ENCODE measurements around the gene NEK10.

The NEK10 gene

GRCh38 chr3:27094721-27095120, 274.5 kb downstream of the NEK10 start:
- no peak for DNase-seq

DNA sequence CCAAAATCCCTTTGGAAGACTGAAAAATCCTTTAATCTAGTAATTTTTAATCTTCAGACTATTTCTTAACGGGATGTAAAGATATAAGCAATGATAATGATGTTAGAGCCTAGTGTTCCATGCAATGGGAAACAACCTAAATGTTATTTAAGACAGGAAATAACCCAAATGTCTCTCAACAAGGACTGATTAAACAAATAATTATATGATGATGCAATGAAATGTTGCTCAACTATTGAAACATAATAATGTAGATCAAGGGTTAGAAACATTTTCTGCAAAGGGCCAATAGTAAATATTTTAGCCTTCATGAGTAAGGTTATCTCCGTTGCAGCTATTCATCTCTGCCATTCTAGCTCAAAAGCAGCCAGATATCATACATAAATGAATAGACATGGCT, 275.4 kb downstream of the NEK10 start:
- peak; percentile 20 for DNase-seq

- DNase-seq: no peak
These were observed 278.7 kb downstream of the NEK10 start for GRCh38 chr3:27090275-27091041.

DNA sequence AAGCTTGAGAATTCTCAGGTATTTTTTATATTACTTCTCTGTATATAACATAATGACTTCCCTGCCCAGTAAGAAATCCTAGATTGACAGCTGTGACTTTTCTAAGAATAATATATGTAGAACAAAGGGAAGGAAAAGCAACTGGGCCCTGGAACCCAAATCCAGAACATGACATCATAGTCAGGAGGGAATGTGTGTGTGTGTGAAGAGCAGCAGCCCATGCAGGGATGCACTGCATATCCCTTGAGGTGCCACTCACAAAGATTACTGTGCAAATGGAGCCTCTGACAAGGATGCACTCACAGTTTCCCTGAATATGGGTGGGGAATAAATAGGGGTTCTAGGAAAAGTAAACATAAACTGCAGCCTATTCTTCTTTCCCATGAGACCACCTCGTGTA, 279.5 kb downstream of the NEK10 start:
- no peak for DNase-seq

GRCh38 chr3:27089068-27089467, 280.1 kb downstream of the NEK10 start:
- no peak for DNase-seq

GRCh38 chr3:27085829-27086730, 283.1 kb downstream of the NEK10 start:
- DNase-seq: no peak

DNA sequence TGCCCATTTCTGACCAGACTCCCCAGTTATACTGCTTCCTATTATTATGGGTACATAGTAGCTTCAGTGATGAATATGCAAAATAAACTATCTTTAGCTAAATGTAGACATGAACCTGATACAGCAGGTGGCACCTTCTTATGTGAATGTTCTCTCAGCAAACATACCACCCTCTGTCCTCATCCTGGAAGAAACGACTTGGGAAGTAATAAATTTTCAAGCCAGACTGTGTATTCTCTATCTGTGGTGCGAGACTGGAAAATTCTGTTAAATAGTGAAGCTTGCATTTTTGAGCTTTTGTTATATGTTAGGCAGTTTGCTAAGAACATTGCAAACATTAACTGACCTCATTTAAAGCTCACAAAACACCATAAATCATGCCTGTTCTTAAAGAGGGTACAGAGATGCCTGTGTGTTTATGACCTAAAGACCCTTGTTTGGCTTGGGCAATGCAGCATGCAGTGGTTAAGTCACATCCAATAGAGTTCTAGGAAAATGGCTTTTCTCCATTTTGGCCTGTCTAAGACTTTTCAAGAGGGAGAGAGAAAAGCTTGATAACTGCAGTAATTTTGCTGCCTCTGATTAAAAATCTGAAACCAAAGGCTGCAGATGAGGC, 287.1 kb downstream of the NEK10 start:
- DNase-seq: no peak

- DNase-seq: no peak
These were observed 287.6 kb downstream of the NEK10 start for GRCh38 chr3:27081566-27081965.

DNA sequence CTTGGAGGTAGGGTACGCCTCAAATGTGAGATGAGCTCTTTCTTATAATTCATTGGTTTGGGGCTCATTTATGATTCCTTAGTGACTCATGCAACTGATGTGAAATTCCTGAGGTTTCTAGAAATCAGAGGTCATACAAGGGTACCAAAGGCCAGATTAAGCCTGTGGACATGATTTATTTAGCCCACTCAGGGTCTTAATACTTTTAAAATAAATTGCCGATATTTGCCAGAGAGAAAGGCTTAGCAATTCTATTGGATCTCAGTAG, 289.0 kb downstream of the NEK10 start:
- peak; percentile 39 for DNase-seq

GRCh38 chr3:27079427-27080257, 289.5 kb downstream of the NEK10 start:
- peak; percentile 53 for DNase-seq

- no peak for DNase-seq
These were observed 290.8 kb downstream of the NEK10 start for GRCh38 chr3:27078246-27078913.

- DNase-seq: no peak
These were observed 292.2 kb downstream of the NEK10 start for GRCh38 chr3:27076815-27077630.

- no peak for DNase-seq
These were observed 294.3 kb downstream of the NEK10 start for GRCh38 chr3:27074914-27075313.

GRCh38 chr3:27073912-27074311, 295.3 kb downstream of the NEK10 start:
- no peak for DNase-seq

DNA sequence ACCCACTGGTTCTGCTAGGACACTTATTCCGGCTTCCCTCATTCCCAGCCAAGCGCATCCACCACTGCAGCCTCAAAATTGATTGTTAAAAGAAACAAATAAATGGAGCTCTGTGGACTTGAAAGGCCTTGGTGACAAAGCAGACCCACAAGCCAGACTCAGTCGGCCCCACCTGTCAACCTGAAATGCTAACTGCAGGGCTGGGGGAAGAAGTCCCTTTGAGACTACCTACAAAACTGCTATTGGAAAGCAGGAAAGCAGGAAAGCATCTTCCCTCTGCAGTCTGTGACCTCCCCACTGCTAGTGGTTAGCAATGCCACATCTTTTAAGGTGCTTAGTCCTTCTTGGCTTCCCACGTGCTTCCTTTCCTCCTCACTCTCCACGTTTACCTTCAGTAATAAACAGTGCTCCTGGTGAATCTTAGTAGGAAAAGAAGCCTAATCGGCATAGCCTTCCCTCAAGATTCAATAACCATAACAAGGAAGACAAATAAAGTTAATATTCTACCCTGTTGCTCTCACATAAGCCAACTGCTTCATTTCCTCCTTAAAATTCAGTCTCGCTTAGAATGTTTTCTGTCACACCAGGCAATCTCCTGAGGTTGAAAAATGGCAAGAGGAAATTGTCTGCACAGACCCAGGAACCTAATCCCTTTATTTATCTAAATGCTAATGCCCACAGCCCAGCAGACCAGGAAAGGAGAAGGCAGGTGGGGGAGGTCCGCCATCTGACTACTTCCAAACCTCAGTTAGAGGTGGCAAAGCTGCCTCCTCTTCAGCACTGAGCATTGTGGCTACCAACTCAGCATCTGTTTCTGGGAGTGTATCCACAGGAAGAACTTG, 296.2 kb downstream of the NEK10 start:
- DNase-seq: no peak

DNA sequence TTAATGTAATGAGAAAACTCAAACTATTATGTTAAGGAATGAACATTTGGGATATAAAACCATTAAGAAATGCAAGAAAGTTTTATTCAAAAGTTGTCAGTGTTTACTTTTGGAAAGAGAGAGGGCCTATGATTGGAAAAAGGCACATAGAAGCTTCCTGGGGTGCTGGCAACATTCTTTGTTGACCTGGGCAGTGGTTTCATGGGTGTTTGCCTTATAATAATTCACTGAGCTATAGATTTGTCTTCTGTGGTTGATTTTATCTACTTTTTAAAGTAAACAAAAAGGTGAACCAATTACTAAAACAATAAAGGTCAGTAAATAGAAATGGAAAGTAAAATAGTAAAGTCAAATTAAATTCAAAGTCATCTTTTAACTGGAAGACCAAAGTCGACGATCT, 308.8 kb downstream of the NEK10 start:
- no peak for DNase-seq

Measured in EL (cell line).